ENCODE results near the gene CADM2. TPM values are rescaled to one million over a fixed set of nuclear protein-coding genes. Genes with fewer than 3 reads are reported as not detected.

The CADM2 gene
- total RNA-seq, 2 donors from 2014 or later = 24.1 to 29.8 TPM

DNA sequence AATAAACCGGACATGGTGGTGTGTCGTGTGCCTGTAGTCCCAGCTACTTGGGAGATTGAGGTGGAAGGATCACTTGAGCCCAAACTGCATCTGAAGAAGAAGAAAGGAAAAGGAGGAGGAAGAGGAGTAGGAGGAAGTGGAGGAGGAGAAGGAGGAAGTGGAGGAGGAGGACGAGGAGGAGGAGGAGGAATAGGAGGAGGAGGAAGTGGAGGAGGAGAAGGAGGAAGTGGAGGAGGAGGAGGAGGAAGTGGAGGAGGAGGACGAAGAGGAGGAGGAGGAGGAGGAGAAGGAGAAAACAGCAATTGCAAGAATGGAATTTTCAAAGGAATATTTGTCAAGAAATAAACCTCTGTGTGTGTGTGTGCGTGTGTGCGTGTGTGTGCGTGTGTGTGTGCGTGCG is 528.6 kb downstream of the CADM2 start:
- Histone ChIP-seq H3K27ac (ENCODE audit: low read depth, low read length) (no peak overlapping the region), H3K9me3 (ENCODE audit: control insufficient read depth, low read length) (no peaks in the 10 kb centered on the region), H3K9ac (ENCODE audit: extremely low read depth, low read length, poor library complexity, severe bottlenecking) (no peak overlapping the region), H3K36me3 (ENCODE audit: control insufficient read depth, insufficient read depth, low read length) (no peaks in the 10 kb centered on the region), H3K4me3 (ENCODE audit: low read length) (no peak overlapping the region), H3K4me1 (ENCODE audit: control insufficient read depth, insufficient read depth, low read length) (no peaks in the 10 kb centered on the region), H3K27me3 (ENCODE audit: control insufficient read depth, insufficient read depth, low read length, poor library complexity, severe bottlenecking) (no peaks in the 10 kb centered on the region)
- no peak for DNase-seq
- no peaks in the 10 kb centered on the region for H3K27me3 Mint-ChIP-seq (ENCODE audit: insufficient read depth)
- TF ChIP-seq, protein P1, sequence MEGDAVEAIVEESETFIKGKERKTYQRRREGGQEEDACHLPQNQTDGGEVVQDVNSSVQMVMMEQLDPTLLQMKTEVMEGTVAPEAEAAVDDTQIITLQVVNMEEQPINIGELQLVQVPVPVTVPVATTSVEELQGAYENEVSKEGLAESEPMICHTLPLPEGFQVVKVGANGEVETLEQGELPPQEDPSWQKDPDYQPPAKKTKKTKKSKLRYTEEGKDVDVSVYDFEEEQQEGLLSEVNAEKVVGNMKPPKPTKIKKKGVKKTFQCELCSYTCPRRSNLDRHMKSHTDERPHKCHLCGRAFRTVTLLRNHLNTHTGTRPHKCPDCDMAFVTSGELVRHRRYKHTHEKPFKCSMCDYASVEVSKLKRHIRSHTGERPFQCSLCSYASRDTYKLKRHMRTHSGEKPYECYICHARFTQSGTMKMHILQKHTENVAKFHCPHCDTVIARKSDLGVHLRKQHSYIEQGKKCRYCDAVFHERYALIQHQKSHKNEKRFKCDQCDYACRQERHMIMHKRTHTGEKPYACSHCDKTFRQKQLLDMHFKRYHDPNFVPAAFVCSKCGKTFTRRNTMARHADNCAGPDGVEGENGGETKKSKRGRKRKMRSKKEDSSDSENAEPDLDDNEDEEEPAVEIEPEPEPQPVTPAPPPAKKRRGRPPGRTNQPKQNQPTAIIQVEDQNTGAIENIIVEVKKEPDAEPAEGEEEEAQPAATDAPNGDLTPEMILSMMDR (conservative IDR thresholded peaks at IDR 0.05) = no peak
- H3K4me1 Mint-ChIP-seq = no peaks in the 10 kb centered on the region
- no peak overlapping the region for H3K27ac Mint-ChIP-seq
- H3K4me3 Mint-ChIP-seq = no peak overlapping the region
- H3K36me3 Mint-ChIP-seq (ENCODE audit: low read depth) = no peaks in the 10 kb centered on the region
- 94 to 95% methylated on average over 2 to 9 of the region's 9 CpGs for WGBS, 2 experiments (ENCODE audit: insufficient coverage in 1 of 2, insufficient read length in 1 of 2)
- H3K9me3 Mint-ChIP-seq = no peaks in the 10 kb centered on the region

DNA sequence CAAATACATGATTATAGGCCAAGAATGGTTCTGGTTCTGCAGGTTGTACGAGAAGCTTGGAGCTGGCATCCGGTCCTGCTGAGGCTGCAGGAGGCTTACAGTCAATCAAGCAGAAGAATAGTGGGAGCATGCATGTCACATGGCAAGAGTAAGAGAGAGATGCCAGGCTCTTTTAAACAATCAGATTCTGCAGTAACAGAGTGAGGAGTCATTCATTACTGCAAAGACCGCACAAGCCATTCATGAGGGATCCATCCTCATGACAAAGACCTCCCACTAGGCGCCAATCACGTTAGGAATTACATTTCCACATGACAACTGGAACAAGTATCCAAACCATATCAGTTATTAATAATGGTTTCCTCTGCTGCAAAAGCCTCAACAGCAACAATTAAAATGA is 536.8 kb downstream of the CADM2 start:
- H3K4me3 Mint-ChIP-seq = no peak overlapping the region
- no peaks in the 10 kb centered on the region for H3K36me3 Mint-ChIP-seq (ENCODE audit: low read depth)
- H3K27ac Mint-ChIP-seq = no peak overlapping the region
- no peaks in the 10 kb centered on the region for H3K27me3 ChIP-seq (ENCODE audit: control insufficient read depth, insufficient read depth, low read length, poor library complexity, severe bottlenecking)
- TF ChIP-seq, protein P1 (conservative IDR thresholded peaks at IDR 0.05) = no peak
- no peak for DNase-seq
- H3K4me3 ChIP-seq (ENCODE audit: low read length) = no peak overlapping the region
- H3K36me3 ChIP-seq (ENCODE audit: control insufficient read depth, insufficient read depth, low read length) = no peaks in the 10 kb centered on the region
- no peak overlapping the region for H3K9ac ChIP-seq (ENCODE audit: extremely low read depth, low read length, poor library complexity, severe bottlenecking)
- no peaks in the 10 kb centered on the region for H3K9me3 ChIP-seq (ENCODE audit: control insufficient read depth, low read length)
- no peaks in the 10 kb centered on the region for H3K4me1 Mint-ChIP-seq
- WGBS, 2 experiments (ENCODE audit: insufficient coverage in 1 of 2, insufficient read length in 1 of 2) = 64 to 77% methylated on average over 4 to 5 of the region's 5 CpGs
- no peaks in the 10 kb centered on the region for H3K27me3 Mint-ChIP-seq (ENCODE audit: insufficient read depth)
- no peak overlapping the region for H3K27ac ChIP-seq (ENCODE audit: low read depth, low read length)
- no peaks in the 10 kb centered on the region for H3K4me1 ChIP-seq (ENCODE audit: control insufficient read depth, insufficient read depth, low read length)
- no peaks in the 10 kb centered on the region for H3K9me3 Mint-ChIP-seq

DNA sequence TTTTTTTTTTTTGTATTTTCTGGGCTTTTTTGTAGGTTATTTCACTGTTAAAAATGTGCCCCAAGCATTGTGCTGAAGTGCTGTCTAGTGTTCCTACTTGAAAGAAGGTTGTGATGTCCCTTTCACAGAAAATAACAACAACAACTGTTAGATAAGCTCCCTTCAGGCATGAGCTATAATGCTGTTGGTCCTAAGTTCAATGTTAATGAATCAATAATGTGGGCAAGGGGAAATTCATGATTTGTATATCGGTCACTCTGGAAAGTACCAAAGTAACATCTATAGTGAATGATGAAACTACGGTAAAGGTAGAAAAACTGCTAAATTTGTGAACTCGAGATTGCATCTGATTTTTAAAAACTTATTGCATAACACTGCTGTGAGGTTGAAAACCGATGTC is 539.4 kb downstream of the CADM2 start:
- no peak overlapping the region for H3K9ac ChIP-seq (ENCODE audit: extremely low read depth, low read length, poor library complexity, severe bottlenecking)
- no peaks in the 10 kb centered on the region for H3K9me3 ChIP-seq (ENCODE audit: control insufficient read depth, low read length)
- Mint-ChIP-seq H3K4me3 (no peak overlapping the region), H3K27ac (no peak overlapping the region), H3K27me3 (ENCODE audit: insufficient read depth) (no peaks in the 10 kb centered on the region), H3K4me1 (peaks cover 2% of the 10 kb centered on the region), H3K36me3 (ENCODE audit: low read depth) (no peaks in the 10 kb centered on the region), H3K9me3 (no peaks in the 10 kb centered on the region)
- no peak overlapping the region for H3K4me3 ChIP-seq (ENCODE audit: low read length)
- TF ChIP-seq, protein P1 (conservative IDR thresholded peaks at IDR 0.05) = no peak
- 91 to 96% methylated on average over 3 to 4 of the region's 4 CpGs for WGBS, 2 experiments (ENCODE audit: insufficient coverage in 1 of 2, insufficient read length in 1 of 2)
- no peak overlapping the region for H3K27ac ChIP-seq (ENCODE audit: low read depth, low read length)
- no peaks in the 10 kb centered on the region for H3K4me1 ChIP-seq (ENCODE audit: control insufficient read depth, insufficient read depth, low read length)
- H3K27me3 ChIP-seq (ENCODE audit: control insufficient read depth, insufficient read depth, low read length, poor library complexity, severe bottlenecking) = no peaks in the 10 kb centered on the region
- no peaks in the 10 kb centered on the region for H3K36me3 ChIP-seq (ENCODE audit: control insufficient read depth, insufficient read depth, low read length)
- no peak for DNase-seq

All from endodermal cell (in vitro differentiated cells).